ENCODE data around the gene LCMT2.

DNA sequence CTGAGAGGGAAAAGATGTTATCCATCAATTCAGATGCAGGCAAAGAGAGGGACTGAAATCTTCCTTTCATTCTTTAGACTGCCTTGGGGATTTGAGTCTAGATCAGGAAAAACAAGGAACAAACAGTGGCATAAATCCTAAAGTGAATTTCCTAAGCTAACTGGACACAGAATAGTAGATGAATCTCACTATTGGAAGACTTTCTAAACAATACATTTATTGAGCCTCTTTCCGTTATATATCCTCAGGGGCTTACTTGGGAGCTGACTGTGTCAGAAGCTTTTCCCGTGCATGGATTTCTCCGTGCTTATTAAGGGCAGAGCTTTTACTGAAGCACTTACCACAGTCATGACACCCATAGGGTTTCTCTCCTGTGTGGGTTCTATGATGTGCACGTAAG is 30.4 kb upstream of the LCMT2 start:
- TF ChIP-seq POLR2A (IDR thresholded peaks at IDR 0.05; ENCODE audit: control extremely low read depth in 1 of 2, low read depth in 2 of 2, low read length in 2 of 2) (no peak), USF2 (IDR thresholded peaks at IDR 0.05; ENCODE audit: low read length) (no peak), EP300 (IDR thresholded peaks at IDR 0.05; ENCODE audit: borderline replicate concordance in 1 of 2, low read depth in 2 of 2, low read length in 2 of 2) (no peak)

All from H1 (cell line).